Tibial artery (tissue), 4 donors: ENCODE results near the gene ABLIM2.

Experiments used
- DNase-seq, 2 donors: peaks; one replicate each; pipeline ENCODE4 v3.0.0-alpha.2; 2019
- H3K27ac ChIP-seq, 2 donors: fragments of 200-600 bp; sonication (generic) in 1 of 2; 1 replicate in 1 of 2; 2 replicates in 1 of 2; pipeline ENCODE4 v1.5.1; 2018 to 2019; ENCODE audit warnings: mild to moderate bottlenecking in 1 of 2
- H3K27me3 ChIP-seq, 2 donors: fragments of 200-600 bp; sonication (generic) in 1 of 2; one replicate each; pipeline versions ENCODE4 v1.5.1 to v1.6.0; 2016 to 2019
- H3K36me3 ChIP-seq, 3 donors: fragments of 200-600 bp; sonication (generic) in 2 of 3; one replicate each; pipeline ENCODE4 v1.5.1; 2016 to 2019; ENCODE audit warnings: mild to moderate bottlenecking in 2 of 3
- H3K4me1 ChIP-seq, 4 donors: fragments of 200-600 bp; sonication (generic) in 2 of 4; 1 replicate in 3 of 4; 2 replicates in 1 of 4; pipeline ENCODE4 v1.5.1; 2016 to 2019
- H3K4me3 ChIP-seq, 2 donors: fragments of 200-600 bp; sonication (generic) in 1 of 2; 1 replicate in 1 of 2; 2 replicates in 1 of 2; pipeline ENCODE4 v1.5.1; 2018 to 2019; ENCODE audit warnings: mild to moderate bottlenecking in 2 of 2
- H3K9me3 ChIP-seq, 3 donors: fragments of 200-600 bp; sonication (generic) in 1 of 3; one replicate each; pipeline ENCODE4 v1.5.1; 2016 to 2019
- intact Hi-C: fragments of 100-400 bp; cut with DNase I; formaldehyde crosslinking; loops from one replicate; pipeline ENCODE4 v1.15.0; 2023; ENCODE audit warnings: low total_unique reads
- TF ChIP-seq, protein P1 (sequence below), 2 experiments: fragments of 200-600 bp in 1 of 2; fragments of 450-650 bp in 1 of 2; IDR thresholded peaks; one replicate each; pipeline ENCODE4 v1.5.1; 2017 to 2019; ENCODE audit warnings: antibody characterized with exemption in 2 of 2, mild to moderate bottlenecking in 1 of 2, moderate library complexity in 1 of 2

ABLIM2 gene

DNA sequence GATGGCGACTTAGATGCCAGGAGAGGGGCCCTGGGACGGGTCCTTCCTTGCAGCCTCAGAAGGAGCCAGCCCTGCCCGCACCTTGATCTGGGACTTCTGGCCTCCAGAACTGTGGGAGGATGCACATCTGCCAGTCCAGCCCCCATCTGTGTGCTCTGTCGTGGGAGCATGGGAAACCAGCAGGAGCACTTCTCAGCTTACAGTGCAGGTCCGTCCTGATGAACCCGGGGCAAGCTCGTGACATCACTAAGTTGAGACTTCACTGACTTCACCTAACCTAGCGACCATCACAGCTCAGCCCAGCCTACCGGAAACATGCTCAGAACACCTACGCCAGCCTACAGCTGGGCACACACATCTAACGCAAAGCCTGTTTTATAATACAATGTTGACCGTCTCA is 38.1 kb downstream of the ABLIM2 start:
- intact Hi-C loops = no loop called here

DNA sequence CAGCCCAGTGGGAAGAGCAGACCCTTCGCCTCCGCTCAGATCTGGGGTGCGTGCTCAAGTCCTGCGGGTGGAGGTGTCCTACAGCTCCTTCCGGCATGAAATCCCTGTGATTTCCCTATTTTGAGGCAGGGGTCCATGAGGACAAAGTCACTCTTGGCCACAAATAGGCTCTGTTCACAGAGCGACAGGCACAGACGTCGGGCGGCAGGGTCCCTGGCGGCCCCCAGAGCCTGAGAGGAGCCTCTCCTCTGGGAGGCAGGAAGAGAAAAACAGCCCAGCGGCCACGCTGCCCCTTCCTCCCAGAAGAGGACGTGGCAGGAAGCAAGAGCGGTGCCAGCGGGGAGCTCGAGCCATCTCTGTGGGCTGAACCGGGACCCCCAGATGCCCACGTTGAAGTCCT is 38.7 kb downstream of the ABLIM2 start:
- Histone ChIP-seq H3K27ac (no peak overlapping the region), H3K4me3 (no peak overlapping the region), H3K4me1 (no peaks in the 10 kb centered on the region), H3K27me3 (no peaks in the 10 kb centered on the region), H3K9me3 (no peaks in the 10 kb centered on the region), H3K36me3 (no peaks in the 10 kb centered on the region)
- DNase-seq = no peak
- intact Hi-C loops = no loop called here
- TF ChIP-seq, protein P1, sequence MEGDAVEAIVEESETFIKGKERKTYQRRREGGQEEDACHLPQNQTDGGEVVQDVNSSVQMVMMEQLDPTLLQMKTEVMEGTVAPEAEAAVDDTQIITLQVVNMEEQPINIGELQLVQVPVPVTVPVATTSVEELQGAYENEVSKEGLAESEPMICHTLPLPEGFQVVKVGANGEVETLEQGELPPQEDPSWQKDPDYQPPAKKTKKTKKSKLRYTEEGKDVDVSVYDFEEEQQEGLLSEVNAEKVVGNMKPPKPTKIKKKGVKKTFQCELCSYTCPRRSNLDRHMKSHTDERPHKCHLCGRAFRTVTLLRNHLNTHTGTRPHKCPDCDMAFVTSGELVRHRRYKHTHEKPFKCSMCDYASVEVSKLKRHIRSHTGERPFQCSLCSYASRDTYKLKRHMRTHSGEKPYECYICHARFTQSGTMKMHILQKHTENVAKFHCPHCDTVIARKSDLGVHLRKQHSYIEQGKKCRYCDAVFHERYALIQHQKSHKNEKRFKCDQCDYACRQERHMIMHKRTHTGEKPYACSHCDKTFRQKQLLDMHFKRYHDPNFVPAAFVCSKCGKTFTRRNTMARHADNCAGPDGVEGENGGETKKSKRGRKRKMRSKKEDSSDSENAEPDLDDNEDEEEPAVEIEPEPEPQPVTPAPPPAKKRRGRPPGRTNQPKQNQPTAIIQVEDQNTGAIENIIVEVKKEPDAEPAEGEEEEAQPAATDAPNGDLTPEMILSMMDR (IDR thresholded peaks at IDR 0.05) = no peak

More for the DNA sequence above, 38.1 kb downstream of the ABLIM2 start:
- DNase-seq = no peak
- Histone ChIP-seq H3K27me3 (no peaks in the 10 kb centered on the region), H3K36me3 (no peaks in the 10 kb centered on the region), H3K27ac (no peak overlapping the region), H3K4me3 (no peak overlapping the region), H3K9me3 (no peaks in the 10 kb centered on the region), H3K4me1 (no peaks in the 10 kb centered on the region)
- TF ChIP-seq, protein P1 (IDR thresholded peaks at IDR 0.05) = no peak

DNA sequence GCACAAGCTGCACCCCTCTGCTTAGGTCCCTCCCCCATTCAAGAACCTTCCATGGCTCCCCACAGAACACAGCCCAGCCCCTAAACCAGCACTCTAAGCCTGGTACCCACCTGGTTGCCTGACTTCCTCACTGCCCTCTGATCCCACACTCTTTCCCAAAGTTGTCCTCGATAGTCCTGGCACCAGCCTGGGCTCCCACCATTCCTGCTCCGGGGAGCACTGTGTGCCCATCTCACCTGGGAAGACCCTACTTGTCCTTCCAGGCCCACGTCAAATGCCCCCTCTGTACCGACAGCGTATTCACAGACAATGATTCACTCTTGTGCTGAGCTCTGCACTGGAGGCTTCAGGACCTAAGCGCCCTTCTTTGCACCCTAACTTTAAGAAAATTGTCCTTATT is 40.1 kb downstream of the ABLIM2 start:
- H3K4me1 ChIP-seq = peaks cover 0 to 6% (median 3%) of the 10 kb centered on the region in 4 donors
- no peak overlapping the region for H3K27ac ChIP-seq
- no peaks in the 10 kb centered on the region for H3K36me3 ChIP-seq
- H3K9me3 ChIP-seq = no peaks in the 10 kb centered on the region
- intact Hi-C loops = no loop called here
- TF ChIP-seq, protein P1 (IDR thresholded peaks at IDR 0.05) = no peak
- H3K4me3 ChIP-seq = no peak overlapping the region
- no peaks in the 10 kb centered on the region for H3K27me3 ChIP-seq
- no peak for DNase-seq

DNA sequence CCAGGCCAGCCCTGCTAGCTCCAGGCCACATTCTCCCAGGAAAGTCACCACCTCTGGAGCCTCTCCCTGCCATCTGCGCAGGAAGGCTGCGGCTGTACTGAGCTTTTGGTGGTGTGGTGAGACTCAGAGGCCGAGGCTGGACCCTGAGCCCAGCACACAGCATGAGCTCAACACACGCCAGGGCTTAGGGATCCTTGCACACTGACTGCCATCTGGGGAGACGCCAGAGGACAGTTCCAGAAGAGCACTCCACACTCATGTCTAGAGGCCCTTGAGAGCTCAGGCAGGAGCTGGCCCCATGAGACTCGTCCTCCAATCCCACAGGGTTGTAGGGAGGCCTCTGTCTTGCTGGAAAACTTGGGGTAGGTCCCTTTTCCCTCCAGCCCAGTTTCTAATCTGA is 40.6 kb downstream of the ABLIM2 start:
- intact Hi-C loops = no loop called here
- H3K9me3 ChIP-seq = no peaks in the 10 kb centered on the region
- peaks cover 0 to 11% (median 3%) of the 10 kb centered on the region in 4 donors for H3K4me1 ChIP-seq
- DNase-seq = no peak
- no peaks in the 10 kb centered on the region for H3K36me3 ChIP-seq
- no peak overlapping the region for H3K4me3 ChIP-seq
- TF ChIP-seq, protein P1 (IDR thresholded peaks at IDR 0.05) = no peak
- no peak overlapping the region for H3K27ac ChIP-seq
- H3K27me3 ChIP-seq = no peaks in the 10 kb centered on the region

DNA sequence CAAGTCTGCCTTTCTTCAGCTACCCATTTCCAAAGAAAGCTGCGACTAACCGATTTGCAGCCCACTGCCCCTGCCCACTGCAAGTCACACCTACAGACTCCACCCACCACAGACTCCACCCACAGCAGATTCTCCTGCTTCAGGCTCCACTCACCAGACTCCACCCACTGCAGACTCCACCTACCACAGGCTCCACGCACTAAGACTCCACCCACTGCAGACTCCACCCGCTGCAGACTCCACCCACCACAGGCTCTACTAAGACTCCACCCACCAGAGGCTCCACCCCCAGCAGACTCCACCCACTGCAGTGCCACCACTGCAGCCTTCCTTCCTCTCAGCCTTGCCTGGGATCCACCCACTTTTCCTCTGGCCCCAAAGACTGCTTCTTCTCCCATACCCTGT is 41.3 kb downstream of the ABLIM2 start:
- peaks cover 0 to 13% (median 3%) of the 10 kb centered on the region in 4 donors for H3K4me1 ChIP-seq
- intact Hi-C loops = no loop called here
- H3K27me3 ChIP-seq = no peaks in the 10 kb centered on the region
- H3K27ac ChIP-seq = no peak overlapping the region
- no peak for DNase-seq
- H3K36me3 ChIP-seq = no peaks in the 10 kb centered on the region
- H3K4me3 ChIP-seq = no peak overlapping the region
- TF ChIP-seq, protein P1 (IDR thresholded peaks at IDR 0.05) = no peak
- no peaks in the 10 kb centered on the region for H3K9me3 ChIP-seq

DNA sequence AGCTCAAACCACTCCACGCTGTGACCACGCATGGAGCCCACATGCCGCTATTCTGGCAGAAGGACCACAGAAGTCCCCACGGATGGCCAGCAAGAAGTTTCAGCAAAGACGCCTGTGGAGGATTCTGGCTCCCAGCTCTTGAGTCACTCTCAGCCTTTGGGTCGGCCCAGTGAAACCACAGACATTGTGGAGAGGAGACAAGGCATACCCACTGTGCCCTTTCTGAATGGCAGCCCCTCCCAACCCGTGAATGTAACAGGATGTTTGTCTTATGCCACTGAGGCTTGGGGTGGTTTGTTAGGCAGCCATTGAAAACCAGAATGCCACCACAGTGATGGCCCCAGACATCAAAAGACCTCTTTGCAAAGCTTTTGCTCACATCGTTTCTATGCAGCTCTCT is 42.7 kb downstream of the ABLIM2 start:
- TF ChIP-seq, protein P1 (IDR thresholded peaks at IDR 0.05) = no peak
- intact Hi-C loops = no loop called here
- no peak overlapping the region for H3K27ac ChIP-seq

More for the DNA sequence above, 42.7 kb downstream of the ABLIM2 start:
- Histone ChIP-seq H3K27me3 (no peaks in the 10 kb centered on the region), H3K4me3 (no peak overlapping the region), H3K9me3 (no peaks in the 10 kb centered on the region), H3K36me3 (no peaks in the 10 kb centered on the region), H3K4me1 (peaks cover 0 to 13% (median 3%) of the 10 kb centered on the region in 4 donors)
- DNase-seq = no peak
